T-helper 2 cell (primary cell): ENCODE measurements around the gene GABBR2.
"Not testable (repeated sequence)": the region's sequence is repeated elsewhere in the genome, so short reads cannot be mapped to it uniquely, and the experiment has no call there.

Source experiments
- DNase-seq, 5 experiments: peaks; one replicate each; pipeline versions ENCODE4 v3.0.0 to v3.0.0-alpha.2; 2012 to 2022

Gene GABBR2

DNA sequence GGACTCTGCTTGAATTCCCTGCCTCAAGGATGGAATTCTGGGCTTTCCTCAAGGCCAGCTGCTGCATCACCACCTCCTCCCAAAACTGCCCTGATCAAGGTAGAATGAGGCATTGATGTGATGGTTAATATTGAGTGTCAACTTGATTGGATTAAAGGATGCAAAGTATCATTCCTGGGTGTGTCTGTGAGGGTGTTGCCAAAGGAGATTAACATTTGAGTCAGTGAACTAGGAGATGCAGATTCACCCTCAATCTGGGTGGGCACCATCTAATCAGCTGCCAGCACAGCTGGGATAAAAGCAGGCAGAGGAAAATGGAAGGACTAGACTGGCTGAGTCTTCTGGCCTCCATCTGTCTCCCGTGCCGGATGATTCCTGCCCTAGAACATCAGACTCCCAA, 23.9 kb downstream of the GABBR2 start:
- DNase-seq = not testable (repeated sequence)

DNA sequence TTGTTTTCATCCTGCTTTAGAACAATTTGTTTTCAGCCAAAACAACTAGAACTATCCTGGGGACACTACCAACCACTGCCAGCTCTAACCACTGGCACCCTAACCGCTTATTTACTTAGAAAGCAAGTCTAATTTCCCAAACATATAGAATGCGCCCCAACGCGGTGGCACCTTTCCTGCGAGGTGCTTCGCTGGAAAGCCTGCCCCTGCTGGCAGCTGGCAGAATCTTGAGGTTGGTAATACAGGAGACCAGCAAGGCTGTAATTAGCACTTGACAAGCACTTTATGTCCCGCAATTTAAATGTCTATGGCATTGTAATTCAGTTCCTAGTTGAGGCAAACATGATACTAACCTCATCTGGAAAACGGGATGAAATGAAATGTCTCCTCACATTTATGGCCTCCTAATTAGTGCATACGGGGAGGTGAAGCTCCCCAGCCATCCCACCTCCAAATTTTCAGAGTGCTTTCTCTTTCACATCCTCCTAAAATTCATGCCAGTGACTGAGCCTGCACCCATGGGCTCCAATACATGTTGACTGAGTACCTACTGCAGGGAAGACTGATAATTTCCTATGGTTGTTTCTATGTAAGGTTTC, 30.4 kb downstream of the GABBR2 start:
- peak in 1 of 5 experiments; percentile 21 for DNase-seq

DNA sequence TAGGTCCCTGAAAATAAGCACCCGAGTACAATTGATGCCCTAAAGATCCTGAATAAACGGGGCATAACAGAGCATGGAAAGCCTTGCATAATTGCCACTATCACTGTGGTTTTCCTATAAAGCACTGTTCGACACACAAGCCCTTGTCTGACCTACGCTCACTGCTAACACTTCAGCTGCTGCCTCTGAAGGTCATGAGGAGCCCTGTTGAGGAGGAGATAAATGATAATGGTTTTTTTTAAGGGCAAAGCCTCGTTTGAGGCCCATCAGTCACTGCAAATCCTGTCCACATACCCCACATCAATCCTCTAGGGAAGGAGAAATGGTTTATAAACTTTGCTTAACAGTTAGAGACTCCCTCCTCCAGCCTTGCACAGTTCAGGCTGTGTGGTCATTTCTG, 35.1 kb downstream of the GABBR2 start:
- no peak for DNase-seq

DNA sequence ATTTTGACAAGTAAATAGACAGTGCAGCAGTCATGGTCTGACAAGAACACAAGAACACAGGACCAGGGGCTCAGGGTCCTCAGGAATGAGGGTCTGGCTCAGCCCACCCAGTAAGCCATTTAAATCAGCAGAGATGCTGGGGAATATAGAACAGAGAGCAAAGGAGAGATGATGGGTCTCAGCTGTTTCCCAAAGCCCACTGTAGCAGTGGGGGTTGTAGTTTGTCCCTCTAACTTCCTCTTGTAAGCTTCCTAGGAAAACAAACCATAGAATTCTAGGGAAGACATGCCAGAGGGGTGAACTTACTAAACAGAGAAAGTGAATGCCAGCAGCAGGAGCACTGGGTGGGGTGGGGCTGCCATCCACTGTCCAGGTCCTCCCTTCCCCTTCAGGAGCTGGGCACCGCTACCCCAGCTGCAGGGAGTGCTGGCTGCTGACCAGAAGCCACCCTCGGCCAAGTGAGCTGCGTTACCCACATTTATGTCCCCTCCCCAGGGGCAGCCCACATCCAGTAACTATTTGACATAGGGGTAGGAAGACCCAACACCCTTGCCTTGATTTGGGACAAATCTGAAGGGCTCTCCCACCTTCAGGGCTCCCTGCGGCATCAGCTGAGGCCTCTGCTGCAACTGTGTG, 41.6 kb downstream of the GABBR2 start:
- no peak for DNase-seq

DNA sequence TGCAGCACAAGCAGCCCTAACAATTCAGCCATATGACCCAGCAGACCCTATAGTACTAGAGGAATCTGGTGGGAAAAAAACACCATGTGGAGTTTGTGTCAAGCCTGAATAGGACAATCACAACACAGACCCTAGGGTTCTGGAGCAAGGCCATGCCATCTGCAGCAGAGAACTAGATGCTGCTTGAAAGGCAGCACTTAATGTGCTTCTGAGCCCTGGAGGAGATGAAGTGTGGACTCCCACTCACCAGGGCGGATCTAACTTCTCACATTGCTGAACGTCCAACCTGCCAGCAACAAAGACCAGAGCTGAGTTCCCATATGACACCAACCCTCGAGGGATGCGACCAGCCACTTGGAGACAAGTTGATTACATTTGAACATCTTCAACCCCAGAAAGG, 43.2 kb downstream of the GABBR2 start:
- no peak for DNase-seq

DNA sequence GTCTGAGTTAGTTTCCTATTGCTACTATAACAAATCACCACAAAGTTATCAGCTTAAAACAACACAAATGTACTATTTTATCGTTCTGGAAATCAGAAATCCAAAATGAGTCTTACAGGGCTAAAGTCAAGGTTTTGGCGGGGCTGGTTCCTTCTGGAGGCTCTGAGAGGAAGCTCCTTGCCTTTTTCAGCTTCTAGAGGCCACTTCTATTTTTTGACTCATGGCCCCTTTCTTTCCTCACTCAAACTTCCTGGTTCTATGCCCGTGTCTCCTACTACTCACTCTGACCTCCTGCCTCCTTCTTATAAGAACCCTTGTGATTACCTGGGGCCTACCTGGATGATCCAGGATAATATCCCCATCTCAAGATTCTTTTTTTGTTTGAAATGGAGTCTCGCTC, 48.2 kb downstream of the GABBR2 start:
- no peak for DNase-seq

DNA sequence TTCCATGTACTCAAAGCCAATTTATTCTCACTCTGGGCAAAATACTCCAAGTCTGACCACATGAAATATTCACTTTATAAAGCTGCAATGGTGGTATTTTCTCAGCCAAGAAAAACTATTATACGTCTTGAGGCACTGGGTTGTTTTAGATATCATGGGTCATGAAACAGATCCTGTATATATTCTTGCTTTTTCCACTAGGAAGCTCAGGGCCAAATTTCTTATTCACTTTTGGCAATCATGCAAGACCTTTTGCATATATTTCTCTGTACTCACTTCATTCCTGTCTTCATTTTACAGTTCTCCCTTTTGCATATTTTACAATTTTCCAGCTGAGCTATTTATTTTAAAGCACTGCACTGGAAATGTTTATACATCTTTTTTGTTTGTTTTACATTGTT, 49.8 kb downstream of the GABBR2 start:
- no peak for DNase-seq

DNA sequence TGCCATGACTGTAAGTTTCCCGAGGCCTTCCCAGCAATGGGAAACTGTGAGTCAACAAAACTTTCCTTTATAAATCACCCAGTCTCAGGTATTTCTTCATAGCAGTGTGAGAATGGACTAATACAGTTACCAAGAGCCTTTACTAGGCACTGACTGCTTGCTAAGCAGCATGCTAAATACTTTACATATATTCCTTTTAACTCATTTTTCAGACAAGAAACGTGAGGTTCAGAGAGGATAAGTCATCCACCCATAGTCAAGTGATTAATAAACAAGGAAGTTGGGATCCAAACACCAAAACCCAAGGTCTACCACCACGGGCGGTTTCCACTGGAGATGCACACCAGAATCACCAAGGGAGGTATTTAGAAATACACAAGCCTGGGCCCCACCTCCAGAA, 50.8 kb downstream of the GABBR2 start:
- no peak for DNase-seq

DNA sequence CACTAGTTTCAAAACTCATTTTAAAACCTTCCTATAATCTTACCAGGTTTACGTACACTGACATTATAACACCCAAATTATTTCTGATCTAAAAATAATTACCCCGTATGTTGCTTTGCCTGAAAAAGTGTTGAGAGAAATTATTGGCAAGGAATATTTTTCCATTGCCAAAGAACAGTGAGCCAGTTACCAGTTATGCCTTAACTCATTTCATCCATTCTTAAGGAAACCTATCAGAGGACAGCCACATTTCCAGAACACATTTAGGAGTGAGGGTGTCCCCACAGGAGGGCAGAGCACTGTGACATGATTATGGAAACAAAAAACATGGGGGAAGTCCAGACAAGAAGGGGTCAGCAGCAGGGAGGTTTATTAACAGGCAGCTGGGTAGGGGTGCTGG, 52.2 kb downstream of the GABBR2 start:
- no peak for DNase-seq

DNA sequence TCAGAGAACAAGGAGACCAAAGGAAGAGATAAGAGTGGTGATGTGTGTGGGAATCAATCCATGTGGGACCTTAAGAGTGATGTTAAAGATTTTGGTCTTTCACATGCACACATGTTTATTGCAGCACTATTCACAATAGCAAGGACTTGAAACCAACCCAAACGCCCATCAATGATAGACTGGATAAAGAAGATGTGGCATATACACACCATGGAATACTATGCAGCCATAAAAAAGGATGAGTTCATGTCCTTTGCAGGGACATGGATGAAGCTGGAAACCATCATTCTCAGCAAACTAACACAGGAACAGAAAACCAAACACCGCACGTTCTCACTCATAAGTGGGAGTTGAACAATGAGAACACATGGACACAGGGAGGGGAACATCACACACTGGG, 53.3 kb downstream of the GABBR2 start:
- DNase-seq = not testable (repeated sequence)

DNA sequence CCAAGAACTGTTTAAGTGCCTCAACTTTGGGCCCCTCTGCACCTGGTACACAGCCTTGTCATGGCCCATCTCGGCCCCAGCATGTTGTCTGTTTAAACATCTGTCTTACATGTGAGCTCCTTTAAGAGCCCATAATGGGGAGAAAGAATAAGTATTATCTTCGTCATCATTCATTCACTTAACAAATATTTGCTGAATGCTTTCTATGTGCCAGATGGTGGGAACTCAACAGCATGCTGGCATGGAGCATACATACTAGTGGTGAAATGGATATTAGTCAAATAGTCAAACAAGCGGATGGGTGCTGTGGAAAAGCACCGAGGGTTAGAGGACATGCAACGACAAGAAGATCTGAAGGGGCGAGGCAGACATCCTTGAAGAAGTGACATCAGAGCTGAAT, 54.5 kb downstream of the GABBR2 start:
- no peak for DNase-seq

DNA sequence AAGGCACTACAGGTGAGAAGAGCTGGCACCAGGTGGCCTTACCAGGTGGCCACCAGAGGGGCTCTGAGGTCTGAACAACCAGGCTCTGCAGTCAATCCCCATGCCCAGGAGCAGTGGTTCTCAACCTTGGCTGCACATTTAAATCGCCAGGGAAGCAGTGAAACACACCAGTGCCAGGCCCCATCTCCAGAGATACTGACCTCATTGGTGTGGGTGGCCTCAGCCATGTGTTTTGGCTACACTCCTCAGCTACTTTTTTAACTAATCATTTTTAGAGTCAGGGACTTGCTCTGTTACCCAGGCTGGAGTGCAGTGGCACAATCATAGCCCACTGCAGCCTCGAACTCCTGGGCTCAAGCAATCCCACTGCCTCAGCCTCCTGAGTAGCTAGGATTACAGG, 56.0 kb downstream of the GABBR2 start:
- DNase-seq = no peak

DNA sequence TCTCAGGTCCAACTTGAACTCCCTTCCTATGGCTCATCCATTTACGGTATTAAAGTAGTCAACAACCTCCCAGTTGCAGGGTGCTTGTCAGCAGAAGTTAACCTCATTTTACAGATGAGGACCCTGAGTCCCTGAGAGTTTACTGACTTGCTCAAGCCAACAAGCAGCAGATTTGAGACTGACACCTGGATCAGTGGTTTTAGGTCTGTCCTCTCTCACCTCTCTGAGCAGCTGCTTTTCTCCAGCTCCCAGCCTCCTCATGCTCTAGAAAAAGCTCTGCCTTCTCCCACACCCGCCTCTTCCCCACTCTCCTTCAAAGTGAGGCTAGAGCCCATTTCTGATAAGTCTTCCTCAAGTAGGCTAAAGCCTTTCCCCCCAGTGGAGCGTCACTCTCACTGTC, 56.4 kb downstream of the GABBR2 start:
- DNase-seq = no peak

DNA sequence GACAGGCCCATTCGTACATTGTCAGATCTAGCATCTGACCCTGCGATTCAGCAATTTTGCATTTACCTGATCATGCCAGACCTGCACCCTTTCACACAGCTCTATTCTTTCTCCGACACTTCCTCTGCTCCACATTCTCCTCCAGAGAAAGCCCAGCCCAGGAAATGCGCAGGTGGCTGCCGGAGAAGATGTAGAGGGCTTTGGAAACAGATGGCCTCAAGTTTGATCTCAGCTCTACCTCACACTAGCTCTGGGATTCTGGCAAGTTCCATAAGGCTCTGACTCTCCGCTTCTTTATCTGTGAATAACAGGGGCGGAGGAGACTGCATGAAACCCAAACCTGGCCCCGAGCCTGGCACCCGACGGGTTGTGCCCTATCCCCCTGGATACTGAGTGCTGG, 61.5 kb downstream of the GABBR2 start:
- no peak for DNase-seq

DNA sequence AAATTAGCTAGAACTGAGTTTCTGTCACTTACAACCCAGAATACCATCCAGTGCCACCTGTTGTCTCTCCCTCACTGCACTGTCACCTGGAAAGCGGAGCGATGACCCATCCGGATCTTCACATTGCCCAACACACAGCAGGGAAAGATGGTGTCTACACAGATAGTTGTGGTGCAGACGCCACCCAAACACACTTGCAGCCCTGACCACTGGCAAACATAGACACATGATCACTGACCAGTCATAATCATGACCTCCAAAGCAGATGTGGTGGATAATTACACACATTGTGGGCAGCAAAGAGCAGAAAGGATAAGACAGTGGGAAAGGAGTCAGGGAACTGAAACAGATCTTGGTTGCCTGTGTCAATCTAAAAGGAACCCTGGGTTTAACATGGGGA, 64.7 kb downstream of the GABBR2 start:
- no peak for DNase-seq

DNA sequence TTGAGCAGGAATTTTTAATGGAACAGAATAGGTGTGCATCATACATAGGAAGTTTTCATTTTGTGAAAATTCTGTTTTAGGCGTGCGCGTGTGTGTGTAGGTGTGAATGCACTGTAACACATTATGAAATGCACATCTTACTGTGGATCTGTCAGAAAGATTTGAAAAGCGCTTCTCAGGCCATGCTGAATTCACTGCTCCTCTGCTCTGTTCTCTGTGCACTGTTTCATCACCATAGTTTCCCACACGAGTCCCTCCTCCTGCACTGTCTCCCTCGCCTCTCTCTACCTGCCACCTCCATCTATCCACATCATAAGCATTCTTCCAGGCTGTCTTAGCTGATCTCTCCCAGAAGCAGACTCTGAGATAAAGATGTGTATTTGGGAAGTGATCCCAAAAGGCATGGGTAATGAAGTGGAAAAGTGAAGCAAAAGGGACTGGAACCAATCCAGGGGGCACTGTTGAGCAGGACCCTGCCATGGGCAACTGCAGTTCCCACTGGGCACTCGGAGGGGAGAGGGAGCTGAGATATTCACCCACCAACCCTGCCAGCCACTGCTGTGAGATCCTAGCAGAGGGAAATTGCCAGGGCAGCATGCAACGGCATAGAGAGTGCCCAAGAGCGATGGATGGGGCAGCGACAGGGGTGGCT, 65.9 kb downstream of the GABBR2 start:
- no peak for DNase-seq

DNA sequence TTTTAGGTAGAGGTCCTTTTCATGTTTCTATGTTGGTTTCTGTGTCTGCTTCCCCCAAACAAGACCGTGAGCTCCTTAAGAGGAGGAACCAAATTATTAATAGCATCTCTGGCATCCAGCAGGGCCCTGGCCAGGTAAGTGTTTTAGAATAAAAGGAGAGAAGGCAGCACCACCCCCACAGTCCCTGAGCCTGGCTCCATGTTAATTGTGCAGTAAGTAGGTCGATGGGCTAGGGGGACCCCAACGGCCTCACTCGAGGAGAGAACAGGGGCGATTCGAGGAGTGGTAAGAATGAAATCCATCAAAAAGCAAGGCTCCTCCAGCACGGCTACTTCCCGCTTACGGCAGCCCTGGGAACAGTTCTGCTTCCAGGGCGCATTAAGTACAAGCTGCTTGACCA, 67.0 kb downstream of the GABBR2 start:
- no peak for DNase-seq

DNA sequence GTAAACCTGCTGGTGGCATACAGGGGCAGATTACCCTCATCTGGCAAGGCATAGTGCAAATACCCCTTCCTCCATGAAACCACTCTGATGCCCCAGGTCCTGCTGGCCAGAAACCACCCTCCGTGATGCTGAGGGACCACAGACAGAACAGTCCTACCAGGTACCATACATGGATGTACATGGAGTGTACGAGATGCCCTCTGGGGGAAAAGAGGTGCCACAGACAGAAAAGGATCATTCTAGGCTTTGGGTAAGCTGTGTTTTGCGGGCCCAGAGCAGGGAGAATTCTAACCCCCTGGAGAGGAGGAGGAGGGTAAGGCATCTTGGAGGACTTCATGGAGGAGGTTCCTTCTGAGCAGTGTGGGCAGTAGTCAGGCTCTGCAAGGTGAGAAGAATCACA, 68.3 kb downstream of the GABBR2 start:
- DNase-seq = no peak

DNA sequence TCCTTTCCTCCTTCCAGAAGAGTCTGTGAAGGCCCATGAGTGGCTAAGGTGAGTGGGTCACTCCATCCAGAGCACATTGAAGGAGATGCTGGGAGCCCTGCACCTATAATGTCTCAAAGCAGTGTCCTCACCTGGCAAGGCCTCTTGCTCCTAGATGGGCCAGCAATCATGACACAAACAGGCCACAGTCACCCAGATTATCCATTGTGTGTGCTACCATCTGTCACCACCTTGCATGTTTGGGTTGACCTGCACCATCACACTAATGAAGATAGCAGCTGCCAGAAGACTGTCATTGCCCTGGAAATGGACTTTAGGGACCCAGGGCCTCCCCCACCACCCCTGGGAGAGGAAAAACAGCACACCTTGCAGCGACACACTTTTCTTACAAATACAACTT, 69.6 kb downstream of the GABBR2 start:
- DNase-seq = no peak

DNA sequence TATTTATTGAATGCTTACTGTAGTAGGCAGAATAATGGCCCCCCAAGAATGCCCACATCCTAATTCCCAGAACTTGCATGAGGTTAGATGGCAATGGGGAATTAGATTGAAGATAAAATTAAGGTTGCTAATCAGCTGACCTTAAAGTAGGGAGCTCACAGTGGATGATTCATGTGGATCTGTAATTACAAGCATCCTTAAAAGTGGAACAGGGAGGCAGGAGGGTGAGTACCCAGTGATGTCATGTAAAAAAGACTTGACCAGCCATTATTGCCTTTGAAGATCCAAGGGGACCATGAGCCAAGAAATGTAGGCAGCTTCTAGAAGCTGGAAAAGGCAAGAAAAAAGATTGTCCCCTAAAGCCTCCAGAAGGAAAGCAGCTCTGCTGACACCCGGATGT, 71.4 kb downstream of the GABBR2 start:
- DNase-seq = no peak

DNA sequence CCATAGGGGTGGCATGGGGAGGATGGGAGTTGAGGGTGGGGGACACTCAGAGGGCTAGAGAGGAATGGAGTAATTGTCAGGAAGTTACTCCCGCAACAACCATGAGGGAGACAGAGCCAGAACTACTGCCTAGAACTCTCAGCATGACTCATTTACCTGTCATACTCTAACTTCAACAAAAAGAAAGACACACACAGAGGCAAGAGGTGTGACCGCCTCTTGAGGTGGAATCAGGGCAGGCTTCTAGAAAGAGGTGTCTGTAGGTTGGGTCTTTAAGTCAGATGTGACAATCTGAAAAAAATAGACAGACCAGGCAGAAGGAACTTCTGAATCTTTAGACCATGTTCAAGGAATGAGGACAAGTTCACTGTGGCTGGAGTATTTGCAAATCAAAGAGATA, 73.4 kb downstream of the GABBR2 start:
- DNase-seq = no peak

DNA sequence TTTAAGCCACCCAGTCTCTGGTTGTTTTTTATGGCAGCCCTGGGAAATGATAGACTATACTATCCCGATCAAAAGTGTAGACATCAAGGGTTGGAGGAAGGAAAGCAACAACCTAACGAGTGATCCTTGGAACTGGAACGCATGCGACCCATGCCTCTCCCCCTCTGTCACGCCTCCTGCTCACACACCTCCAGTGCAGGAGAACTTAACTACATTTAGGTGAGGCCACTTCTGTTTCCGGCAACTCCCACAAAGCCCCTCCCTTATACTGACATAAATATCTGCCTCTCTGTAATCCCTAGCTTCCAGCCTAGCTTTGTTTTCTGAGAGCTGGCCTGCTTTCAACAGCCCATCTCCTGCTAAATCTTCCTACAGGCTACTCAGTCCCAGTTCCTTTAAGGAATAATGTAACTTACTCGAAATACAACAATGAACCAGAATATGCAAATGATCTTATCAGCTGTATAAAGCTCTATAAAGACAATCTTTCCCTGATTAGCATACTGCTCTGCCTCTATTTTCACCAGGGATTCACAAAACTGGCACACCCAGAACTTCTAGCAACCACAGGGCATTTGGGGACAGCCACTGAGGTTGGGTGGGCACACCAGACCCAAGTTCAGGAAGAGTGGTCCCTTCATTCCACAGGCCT, 73.9 kb downstream of the GABBR2 start:
- no peak for DNase-seq

DNA sequence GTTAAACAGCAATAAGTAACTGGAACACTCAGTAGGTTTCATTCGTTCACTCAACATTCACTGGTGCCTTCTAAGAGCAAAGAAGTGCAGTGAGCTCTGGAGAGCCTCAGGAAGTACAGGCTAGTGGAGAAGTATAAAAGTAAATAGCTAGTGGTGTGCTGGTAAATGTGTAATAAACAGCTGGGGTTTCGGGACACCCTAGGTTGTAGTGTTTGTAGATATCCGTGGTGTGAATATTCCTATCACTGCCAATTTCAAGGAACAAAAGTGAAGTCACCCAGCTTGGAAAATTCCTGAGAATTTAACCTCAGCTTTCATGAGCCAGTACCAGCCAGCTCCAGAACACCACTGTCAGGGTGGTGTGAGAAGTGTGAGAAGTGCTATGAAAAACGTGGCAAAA, 75.9 kb downstream of the GABBR2 start:
- no peak for DNase-seq

DNA sequence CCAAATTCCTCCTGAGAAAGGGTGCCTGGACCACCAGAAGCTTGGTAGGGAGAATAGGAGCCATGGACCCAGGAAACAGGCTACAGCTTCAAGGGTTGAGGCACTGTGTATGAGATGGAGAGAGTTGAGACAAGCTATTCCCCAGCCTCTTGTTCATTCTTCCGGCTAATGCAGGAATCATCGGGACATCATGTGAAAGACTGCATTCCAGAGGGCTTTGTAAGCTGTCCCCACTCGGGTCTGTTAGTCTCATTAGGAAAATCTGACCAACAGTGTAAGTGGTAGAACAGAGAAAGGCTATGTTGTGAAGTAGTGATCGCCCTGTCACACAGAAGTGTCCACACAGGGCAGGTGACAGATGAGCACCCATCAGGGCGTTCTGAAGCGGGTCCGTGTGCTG, 81.4 kb downstream of the GABBR2 start:
- no peak for DNase-seq
